Vagina (tissue), 2 donors: ENCODE data around the gene ZCCHC2. TPM values are rescaled to one million over a fixed set of nuclear protein-coding genes. Genes with fewer than 3 reads are reported as not detected.

ENCODE experiments used
- DNase-seq, 2 donors: peaks; one replicate each; pipeline ENCODE4 v3.0.0-alpha.2; 2017; ENCODE audit errors: extremely low spot score in 2 of 2
- H3K27ac ChIP-seq: fragments of 200-600 bp; sonication (generic); one replicate; pipeline ENCODE4 v1.5.1; 2019
- H3K27me3 ChIP-seq: fragments of 200-600 bp; sonication (generic); one replicate; pipeline ENCODE4 v1.5.1; 2019
- H3K36me3 ChIP-seq, 2 donors: fragments of 200-600 bp; sonication (generic); one replicate each; pipeline ENCODE4 v1.5.1; 2017 to 2019
- H3K4me1 ChIP-seq: fragments of 200-600 bp; sonication (generic); one replicate; pipeline ENCODE4 v1.5.1; 2019
- H3K4me3 ChIP-seq, 2 donors: fragments of 200-600 bp; sonication (generic); 1 replicate in 1 of 2; 2 replicates in 1 of 2; pipeline ENCODE4 v1.5.1; 2016 to 2019
- H3K9me3 ChIP-seq: fragments of 200-600 bp; sonication (generic); one replicate; pipeline ENCODE4 v1.5.1; 2019
- CTCF ChIP-seq, 3 experiments: fragments of 450-650 bp in 2 of 3; fragments of 200-600 bp in 1 of 3; sonication (generic) in 1 of 3; IDR thresholded peaks; one replicate each; pipeline ENCODE4 v1.5.1; 2017 to 2019; ENCODE audit warnings: antibody characterized with exemption in 3 of 3, mild to moderate bottlenecking in 2 of 3, moderate library complexity in 2 of 3
- POLR2A ChIP-seq, 2 donors: fragments of 450-650 bp; IDR thresholded peaks; one replicate each; pipeline ENCODE4 v1.6.1; 2017; ENCODE audit warnings: antibody characterized with exemption in 2 of 2, mild to moderate bottlenecking in 2 of 2, moderate library complexity in 2 of 2
- POLR2AphosphoS5 ChIP-seq, 2 donors: sonication (generic); formaldehyde crosslinking; IDR thresholded peaks; one replicate each; pipeline ENCODE4 v1.9.0; 2017; ENCODE audit warnings: antibody characterized with exemption in 2 of 2, mild to moderate bottlenecking in 2 of 2, low read depth in 1 of 2; ENCODE audit not compliant: insufficient read depth in 1 of 2
- intact Hi-C: fragments of 100-400 bp; cut with DNase I; formaldehyde crosslinking; loops from one replicate; pipeline ENCODE4 v1.15.1; 2023
- total RNA-seq: library from RNA; depleted of rRNA; stranded (reverse); fragments of >200 nt; gene quantifications from one replicate; pipeline ENCODE4 v1.2.3, GENCODE V29; 2016

ZCCHC2 gene
- total RNA-seq, 1 donor from 2014 or later = 30.4 TPM

DNA sequence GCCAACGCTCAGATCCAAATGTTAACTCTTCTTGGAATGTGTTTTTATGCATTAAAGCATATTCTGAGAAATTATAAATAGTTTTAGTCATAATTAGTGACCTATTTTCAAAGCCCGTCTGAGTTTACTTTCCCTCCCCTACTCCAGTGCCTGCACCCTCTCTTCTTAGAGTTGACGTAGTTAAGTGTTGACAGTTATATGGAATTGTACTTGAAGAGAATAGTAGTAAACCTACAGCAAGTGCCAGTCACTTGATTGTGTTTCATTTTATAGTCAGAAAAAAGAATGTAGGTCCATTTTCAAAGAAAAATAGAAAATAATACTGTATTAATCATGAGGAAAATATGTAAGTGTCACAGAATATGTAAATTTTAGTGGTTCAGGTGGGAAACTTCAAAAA, 41.2 kb downstream of the ZCCHC2 start:
- intact Hi-C loops = no loop called here
- Histone ChIP-seq H3K4me1 (no peaks in the 10 kb centered on the region), H3K27ac (no peak overlapping the region), H3K4me3 (no peak overlapping the region), H3K9me3 (no peaks in the 10 kb centered on the region), H3K27me3 (no peaks in the 10 kb centered on the region), H3K36me3 (peaks cover 3 to 45% of the 10 kb centered on the region in 2 donors)
- no peak for TF ChIP-seq CTCF (IDR thresholded peaks at IDR 0.05)
- no peak for TF ChIP-seq POLR2AphosphoS5 (IDR thresholded peaks at IDR 0.05; ENCODE audit: insufficient read depth in 1 of 2, low read depth in 1 of 2)
- no peak for TF ChIP-seq POLR2A (IDR thresholded peaks at IDR 0.05)
- no peak for DNase-seq

DNA sequence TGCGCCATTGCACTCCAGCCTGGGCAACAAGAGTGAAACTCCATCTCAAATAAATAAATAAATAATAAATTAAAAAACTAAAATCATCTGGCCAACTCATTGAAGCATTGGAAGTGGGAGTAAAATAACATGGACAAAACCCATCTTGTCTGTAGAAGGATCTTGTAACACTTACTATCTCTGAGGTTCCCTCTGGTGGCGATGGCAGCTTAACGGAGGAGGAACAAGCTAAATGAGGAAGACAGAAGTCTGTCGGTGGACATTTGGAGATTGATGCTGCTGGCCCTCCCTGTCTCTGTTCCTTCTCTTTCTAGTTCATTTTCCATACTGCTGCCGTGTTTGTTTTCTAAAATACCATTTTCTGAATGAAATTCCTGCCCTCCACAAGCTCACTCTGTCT, 43.4 kb downstream of the ZCCHC2 start:
- Histone ChIP-seq H3K27ac (no peak overlapping the region), H3K27me3 (no peaks in the 10 kb centered on the region), H3K4me3 (no peak overlapping the region), H3K36me3 (peaks cover 3 to 53% of the 10 kb centered on the region in 2 donors), H3K4me1 (no peaks in the 10 kb centered on the region), H3K9me3 (no peaks in the 10 kb centered on the region)
- intact Hi-C loops = no loop called here
- no peak for DNase-seq
- TF ChIP-seq POLR2AphosphoS5 (IDR thresholded peaks at IDR 0.05; ENCODE audit: insufficient read depth in 1 of 2, low read depth in 1 of 2) = no peak
- TF ChIP-seq POLR2A (IDR thresholded peaks at IDR 0.05) = no peak
- no peak for TF ChIP-seq CTCF (IDR thresholded peaks at IDR 0.05)

DNA sequence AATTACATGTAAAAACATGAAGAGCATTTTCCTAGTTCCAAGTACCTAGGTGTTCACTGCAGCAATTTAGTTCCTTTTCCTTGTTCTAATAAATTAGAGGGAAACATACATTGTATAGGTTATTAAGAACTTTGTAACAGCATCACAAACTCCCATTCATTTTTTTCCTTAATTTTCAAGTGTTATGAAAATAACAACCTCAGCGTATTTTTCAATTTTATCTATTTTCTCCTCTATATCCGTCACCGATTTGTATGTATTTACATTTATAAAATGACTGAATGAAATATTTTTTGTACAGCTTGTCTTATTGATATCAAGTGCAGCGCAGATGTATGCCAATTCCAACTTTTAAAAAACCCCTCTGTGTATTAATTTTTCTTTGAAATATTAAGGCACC, 44.0 kb downstream of the ZCCHC2 start:
- no peak for DNase-seq
- TF ChIP-seq POLR2A (IDR thresholded peaks at IDR 0.05) = no peak
- TF ChIP-seq CTCF (IDR thresholded peaks at IDR 0.05) = no peak
- no peak for TF ChIP-seq POLR2AphosphoS5 (IDR thresholded peaks at IDR 0.05; ENCODE audit: insufficient read depth in 1 of 2, low read depth in 1 of 2)
- peaks cover 3 to 52% of the 10 kb centered on the region in 2 donors for H3K36me3 ChIP-seq
- no peaks in the 10 kb centered on the region for H3K4me1 ChIP-seq
- H3K27ac ChIP-seq = no peak overlapping the region
- no peaks in the 10 kb centered on the region for H3K27me3 ChIP-seq
- H3K9me3 ChIP-seq = no peaks in the 10 kb centered on the region
- no peak overlapping the region for H3K4me3 ChIP-seq
- intact Hi-C loops = no loop called here

GRCh38 chr18:62569081-62569655, 46.3 kb downstream of the ZCCHC2 start:
- DNase-seq = no peak
- no peak overlapping the region for H3K4me3 ChIP-seq
- H3K9me3 ChIP-seq = no peaks in the 10 kb centered on the region
- intact Hi-C loops = no loop called here
- H3K27me3 ChIP-seq = no peaks in the 10 kb centered on the region
- peaks cover 3 to 38% of the 10 kb centered on the region in 2 donors for H3K36me3 ChIP-seq
- no peak for TF ChIP-seq POLR2A (IDR thresholded peaks at IDR 0.05)
- TF ChIP-seq POLR2AphosphoS5 (IDR thresholded peaks at IDR 0.05; ENCODE audit: insufficient read depth in 1 of 2, low read depth in 1 of 2) = no peak
- no peak for TF ChIP-seq CTCF (IDR thresholded peaks at IDR 0.05)
- no peaks in the 10 kb centered on the region for H3K4me1 ChIP-seq
- H3K27ac ChIP-seq = no peak overlapping the region

- no peaks in the 10 kb centered on the region for H3K9me3 ChIP-seq
- intact Hi-C loops = no loop called here
- TF ChIP-seq CTCF (IDR thresholded peaks at IDR 0.05) = no peak
- no peak for TF ChIP-seq POLR2A (IDR thresholded peaks at IDR 0.05)
- no peak for TF ChIP-seq POLR2AphosphoS5 (IDR thresholded peaks at IDR 0.05; ENCODE audit: insufficient read depth in 1 of 2, low read depth in 1 of 2)
- H3K36me3 ChIP-seq = peaks cover 0 to 42% of the 10 kb centered on the region in 2 donors
- no peaks in the 10 kb centered on the region for H3K4me1 ChIP-seq
- H3K27me3 ChIP-seq = no peaks in the 10 kb centered on the region
- no peak for DNase-seq
- no peak overlapping the region for H3K4me3 ChIP-seq
- H3K27ac ChIP-seq = no peak overlapping the region
Observed at GRCh38 chr18:62571037-62571436, 48.2 kb downstream of the ZCCHC2 start.
